Measurements from ENCODE around the gene POLR1D.

POLR1D gene

DNA sequence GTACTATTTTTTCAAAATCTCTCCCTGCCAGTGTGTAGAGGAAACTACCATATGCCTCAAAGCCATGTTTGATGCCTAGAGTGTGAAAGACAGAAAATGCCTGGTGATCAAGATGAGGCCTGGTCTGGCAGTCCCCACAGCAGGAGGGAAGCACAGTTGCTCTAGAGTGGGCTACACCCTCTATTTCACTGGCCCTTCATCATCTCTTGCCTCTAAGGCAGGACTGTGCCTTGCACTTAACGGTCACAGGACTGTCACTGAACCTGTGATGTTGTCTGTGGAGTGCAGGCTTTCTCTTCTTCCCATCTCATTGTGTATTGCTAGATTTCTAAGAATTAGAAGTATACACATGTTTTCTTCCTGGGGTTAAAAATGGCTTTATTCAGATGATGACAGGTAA, 16.3 kb downstream of the POLR1D start:
- TF ChIP-seq ZFX (IDR thresholded peaks at IDR 0.05; ENCODE audit: borderline replicate concordance) (no peak), CTCF (IDR thresholded peaks at IDR 0.05) (no peak)
- H3K27ac ChIP-seq, result no peak overlapping the region

GRCh38 chr13:27638521-27638920, 16.8 kb downstream of the POLR1D start:
- no peak overlapping the region for H3K27ac ChIP-seq
- no peak for TF ChIP-seq ZFX (IDR thresholded peaks at IDR 0.05; ENCODE audit: borderline replicate concordance)
- no peak for TF ChIP-seq CTCF (IDR thresholded peaks at IDR 0.05)

DNA sequence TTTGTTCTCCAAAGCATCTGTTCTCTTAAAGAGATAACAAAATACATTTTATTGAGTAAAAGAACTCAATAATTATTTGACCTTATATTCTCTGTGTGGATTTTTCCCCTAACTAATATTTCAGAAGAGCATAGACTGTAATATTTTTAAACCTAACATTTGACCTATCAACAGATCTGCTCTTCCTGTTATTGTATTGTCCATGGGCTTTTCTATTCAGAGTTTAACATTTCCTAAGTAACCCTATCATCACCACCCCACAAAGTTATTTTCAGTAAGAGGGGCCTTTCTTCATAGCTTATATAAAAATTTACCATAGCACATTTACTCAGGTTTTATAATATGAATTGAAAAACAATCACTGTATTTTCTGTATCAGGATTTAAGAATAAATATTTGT, 17.5 kb downstream of the POLR1D start:
- H3K27ac ChIP-seq, result no peak overlapping the region
- TF ChIP-seq CTCF (IDR thresholded peaks at IDR 0.05) (no peak), ZFX (IDR thresholded peaks at IDR 0.05; ENCODE audit: borderline replicate concordance) (no peak)

- H3K27ac ChIP-seq, result no peak overlapping the region
- TF ChIP-seq CTCF (IDR thresholded peaks at IDR 0.05) (no peak), ZFX (IDR thresholded peaks at IDR 0.05; ENCODE audit: borderline replicate concordance) (no peak)
Measured at GRCh38 chr13:27641711-27642502, 20.2 kb downstream of the POLR1D start.

GRCh38 chr13:27643334-27644132, 21.8 kb downstream of the POLR1D start:
- H3K27ac ChIP-seq, result no peak overlapping the region
- TF ChIP-seq ZFX (IDR thresholded peaks at IDR 0.05; ENCODE audit: borderline replicate concordance) (no peak), CTCF (IDR thresholded peaks at IDR 0.05) (no peak)

- TF ChIP-seq ZFX (IDR thresholded peaks at IDR 0.05; ENCODE audit: borderline replicate concordance) (no peak), CTCF (IDR thresholded peaks at IDR 0.05) (no peak)
- no peak overlapping the region for H3K27ac ChIP-seq
Measured at GRCh38 chr13:27644302-27644701, 22.6 kb downstream of the POLR1D start.

GRCh38 chr13:27650312-27650711, 28.6 kb downstream of the POLR1D start:
- TF ChIP-seq CTCF (IDR thresholded peaks at IDR 0.05), result no peak
- no peak for TF ChIP-seq ZFX (IDR thresholded peaks at IDR 0.05; ENCODE audit: borderline replicate concordance)
- no peak overlapping the region for H3K27ac ChIP-seq
